Measurements from ENCODE around the gene PET100.
A peak's percentile ranks its signal among the peaks of the same experiment; 100 is the strongest.

PET100 gene

DNA sequence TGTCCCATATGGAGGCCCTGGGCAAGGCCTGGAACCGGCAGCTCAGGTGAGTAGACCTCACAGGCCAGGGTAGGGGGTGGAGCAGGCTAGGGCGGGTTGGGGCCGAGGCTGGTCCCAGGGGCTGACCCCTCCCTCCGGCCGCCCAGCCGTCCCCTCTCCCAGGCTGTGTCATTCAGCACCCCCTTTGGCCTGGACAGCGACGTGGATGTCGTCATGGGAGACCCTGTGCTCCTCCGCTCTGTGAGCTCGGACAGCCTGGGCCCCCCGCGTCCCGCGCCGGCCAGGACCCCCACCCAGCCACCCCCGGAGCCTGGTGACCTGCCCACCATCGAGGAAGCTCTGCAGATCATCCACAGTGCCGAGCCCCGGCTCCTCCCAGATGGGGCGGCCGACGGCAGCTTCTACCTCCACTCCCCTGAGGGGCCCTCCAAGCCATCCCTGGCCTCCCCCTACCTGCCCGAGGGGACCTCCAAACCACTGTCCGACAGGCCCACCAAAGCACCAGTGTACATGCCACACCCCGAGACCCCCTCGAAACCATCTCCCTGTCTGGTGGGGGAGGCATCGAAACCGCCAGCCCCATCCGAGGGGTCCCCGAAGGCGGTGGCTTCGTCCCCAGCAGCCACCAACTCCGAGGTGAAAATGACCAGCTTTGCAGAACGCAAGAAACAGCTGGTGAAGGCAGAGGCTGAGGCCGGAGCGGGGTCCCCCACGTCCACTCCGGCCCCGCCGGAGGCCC is 17.9 kb upstream of the PET100 start:
- H3K4me3 ChIP-seq = no peak overlapping the region
- H3K27ac ChIP-seq = no peak overlapping the region

- Histone ChIP-seq H3K4me3 (no peak overlapping the region), H3K27ac (no peak overlapping the region)
These were observed 17.0 kb upstream of the PET100 start for GRCh38 chr19:7612282-7613274.

- Histone ChIP-seq H3K27ac (no peak overlapping the region), H3K4me3 (no peak overlapping the region)
These were observed 14.5 kb upstream of the PET100 start for GRCh38 chr19:7614859-7615741.

- Histone ChIP-seq H3K4me3 (no peak overlapping the region), H3K27ac (no peak overlapping the region)
These were observed 12.4 kb upstream of the PET100 start for GRCh38 chr19:7617172-7617571.

DNA sequence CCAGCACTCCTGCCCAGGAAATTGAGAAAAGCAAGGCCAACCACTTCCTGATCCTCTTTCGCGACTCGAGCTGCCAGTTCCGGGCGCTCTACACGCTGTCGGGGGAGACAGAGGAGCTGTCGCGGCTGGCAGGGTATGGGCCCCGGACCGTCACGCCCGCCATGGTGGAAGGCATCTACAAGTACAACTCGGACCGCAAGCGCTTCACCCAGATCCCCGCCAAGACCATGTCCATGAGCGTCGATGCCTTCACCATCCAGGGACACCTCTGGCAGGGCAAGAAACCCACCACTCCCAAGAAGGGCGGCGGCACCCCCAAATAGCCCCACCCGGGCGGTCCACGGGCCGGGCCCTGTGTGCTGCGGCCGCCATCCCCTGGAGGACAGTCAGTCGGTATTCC is 11.9 kb upstream of the PET100 start:
- H3K4me3 ChIP-seq = no peak overlapping the region
- peak overlapping the region in 4 of 21 experiments; percentile 1 to 41 (median 4) for H3K27ac ChIP-seq

DNA sequence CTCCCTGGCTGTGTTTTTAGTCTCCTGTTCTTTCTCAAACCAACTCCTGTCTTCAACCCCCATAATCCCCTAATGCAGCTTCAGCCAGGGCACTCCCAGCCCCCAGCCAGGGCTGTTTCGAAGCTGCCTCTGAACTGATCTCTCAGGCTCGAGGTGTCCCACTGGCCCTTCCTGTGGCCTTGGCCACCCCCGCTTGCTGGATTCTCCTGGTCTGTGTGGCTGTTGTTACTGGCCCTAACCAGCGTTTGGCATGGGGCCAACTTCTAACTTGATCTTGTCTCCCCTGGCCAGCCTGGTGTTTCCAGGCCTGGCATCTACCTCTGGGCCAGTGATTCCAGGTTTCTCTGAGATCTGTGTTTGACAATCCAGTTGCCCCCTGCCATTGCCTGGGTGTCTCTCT is 11.2 kb upstream of the PET100 start:
- Histone ChIP-seq H3K4me3 (no peak overlapping the region), H3K27ac (peak overlapping the region in 9 of 21 experiments; percentile 1 to 65 (median 41))

- Histone ChIP-seq H3K4me3 (no peak overlapping the region), H3K27ac (peak overlapping the region in 11 of 21 experiments; percentile 18 to 67 (median 46))
These were observed 10.7 kb upstream of the PET100 start for GRCh38 chr19:7618771-7619510.

DNA sequence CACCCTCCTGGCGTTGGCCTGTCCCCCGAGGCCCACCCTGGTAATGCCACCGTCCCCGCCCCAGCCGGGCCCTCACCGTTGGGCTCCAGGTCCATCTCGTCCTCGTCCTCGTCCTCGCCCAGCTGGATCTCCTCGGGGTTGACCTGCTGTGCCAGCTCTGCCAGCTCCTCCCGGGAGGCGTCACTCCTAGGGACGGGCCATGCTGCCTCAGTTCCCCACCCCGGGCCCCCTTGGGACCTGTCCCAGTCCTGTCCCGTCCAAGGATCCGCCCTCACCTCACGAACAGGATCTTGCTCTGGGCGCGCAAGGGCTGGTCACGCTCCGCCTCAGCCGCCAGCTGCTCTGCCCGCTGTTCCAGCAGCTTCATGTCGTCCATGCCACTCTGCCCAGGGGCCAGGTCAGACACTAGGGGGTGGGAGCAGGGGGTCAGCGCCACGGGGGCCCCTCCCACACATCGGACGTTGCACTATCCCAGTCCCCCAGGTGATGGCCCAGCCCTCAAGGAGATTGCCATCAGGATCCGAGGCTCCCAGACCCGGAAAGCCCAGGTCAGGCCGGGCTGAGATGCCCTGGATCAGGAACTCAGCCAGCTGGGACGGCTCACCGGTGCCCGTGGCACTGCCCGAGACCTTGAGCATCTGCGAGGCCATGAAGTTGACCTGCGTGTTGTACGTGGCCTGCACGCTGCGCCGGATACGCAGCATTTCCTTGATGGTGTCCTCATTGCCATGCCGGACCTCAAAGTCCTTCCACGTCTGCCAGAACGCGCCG is 9.7 kb upstream of the PET100 start:
- H3K27ac ChIP-seq = peak overlapping the region in 6 of 21 experiments; percentile 25 to 67 (median 48)
- no peak overlapping the region for H3K4me3 ChIP-seq

DNA sequence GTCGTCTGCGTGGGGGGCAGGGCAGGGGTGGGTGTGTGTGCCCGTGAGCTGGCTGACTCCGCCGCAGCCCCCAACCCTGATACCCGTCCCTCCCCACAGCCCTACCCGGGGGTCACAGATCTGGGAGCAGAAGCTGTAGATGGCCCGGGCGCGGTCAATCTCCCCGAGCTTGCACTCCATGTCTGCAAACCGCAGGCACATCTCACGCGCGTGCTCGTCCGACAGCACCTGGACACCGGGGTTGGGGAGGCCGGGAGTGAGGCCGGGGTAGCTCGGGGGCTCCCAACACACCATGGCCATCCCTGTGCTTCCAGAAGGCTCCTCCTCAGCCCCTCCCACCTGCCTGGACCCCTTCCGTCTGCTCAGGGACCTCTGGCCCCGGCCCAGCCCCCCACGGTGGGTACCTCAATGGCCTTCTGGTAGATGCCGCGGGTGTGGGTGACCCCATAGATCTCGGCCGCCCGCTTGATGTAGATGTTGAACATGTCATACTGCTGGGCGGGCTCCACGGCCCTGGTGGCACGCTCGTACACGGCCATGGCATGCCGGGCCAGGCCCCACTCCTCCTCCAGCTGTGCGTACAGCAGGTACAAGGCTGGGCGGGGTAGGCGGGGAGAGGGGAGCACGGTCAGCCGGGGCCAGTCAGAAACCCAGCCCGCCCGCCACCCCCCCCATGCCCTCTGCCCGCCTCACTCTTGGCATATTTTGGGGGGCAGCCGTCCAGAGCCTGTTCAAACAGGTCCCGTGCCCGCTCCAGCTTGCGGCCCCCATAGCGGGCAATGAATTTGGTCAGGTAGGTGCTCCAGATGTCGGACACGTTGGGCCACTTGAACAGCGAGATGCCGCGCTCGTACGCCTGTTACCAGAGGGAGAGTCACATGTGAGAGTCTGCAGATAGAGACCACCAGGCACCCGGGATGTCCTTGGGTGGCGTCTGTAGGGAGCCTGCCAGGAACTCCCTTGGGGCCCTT is 8.9 kb upstream of the PET100 start:
- peak overlapping the region in 2 of 21 experiments; percentile 46 to 65 for H3K27ac ChIP-seq

DNA sequence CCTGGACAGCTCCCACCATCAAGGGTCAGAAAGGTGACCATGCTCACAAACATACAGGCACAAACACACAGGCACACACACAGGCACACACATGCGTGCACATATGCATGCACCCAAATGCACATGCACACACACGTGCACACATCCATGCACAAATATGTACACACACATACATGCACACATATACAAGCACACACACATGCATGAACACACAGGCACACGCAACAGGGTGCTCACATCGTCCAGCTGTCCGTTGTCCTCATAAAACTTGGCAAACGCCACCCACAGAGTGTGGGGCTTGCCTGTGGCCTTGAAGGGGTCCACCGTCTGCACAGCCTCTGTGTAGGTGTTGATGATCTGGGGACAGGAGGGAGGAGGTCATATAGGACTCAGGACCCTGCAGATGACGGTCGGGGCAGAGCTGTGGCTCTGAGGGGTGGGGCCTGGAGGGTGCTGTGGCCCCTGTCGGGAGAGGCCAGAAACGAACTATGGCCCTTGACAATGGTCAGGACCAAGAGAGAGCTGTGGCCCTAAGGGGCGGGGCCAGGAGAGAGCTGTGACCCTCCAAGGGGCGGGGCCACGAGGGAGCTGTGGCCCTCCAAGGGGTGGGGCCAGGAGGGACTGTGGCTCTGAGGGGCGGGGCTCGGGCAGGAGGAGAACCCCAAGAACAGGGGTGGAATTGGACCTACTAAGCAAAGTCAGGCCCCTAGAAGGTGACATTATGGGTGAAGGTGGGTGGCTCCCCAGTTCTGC is 6.5 kb upstream of the PET100 start:
- Histone ChIP-seq H3K4me3 (no peak overlapping the region), H3K27ac (no peak overlapping the region)

More for the DNA sequence above, 8.9 kb upstream of the PET100 start:
- no peak overlapping the region for H3K4me3 ChIP-seq

DNA sequence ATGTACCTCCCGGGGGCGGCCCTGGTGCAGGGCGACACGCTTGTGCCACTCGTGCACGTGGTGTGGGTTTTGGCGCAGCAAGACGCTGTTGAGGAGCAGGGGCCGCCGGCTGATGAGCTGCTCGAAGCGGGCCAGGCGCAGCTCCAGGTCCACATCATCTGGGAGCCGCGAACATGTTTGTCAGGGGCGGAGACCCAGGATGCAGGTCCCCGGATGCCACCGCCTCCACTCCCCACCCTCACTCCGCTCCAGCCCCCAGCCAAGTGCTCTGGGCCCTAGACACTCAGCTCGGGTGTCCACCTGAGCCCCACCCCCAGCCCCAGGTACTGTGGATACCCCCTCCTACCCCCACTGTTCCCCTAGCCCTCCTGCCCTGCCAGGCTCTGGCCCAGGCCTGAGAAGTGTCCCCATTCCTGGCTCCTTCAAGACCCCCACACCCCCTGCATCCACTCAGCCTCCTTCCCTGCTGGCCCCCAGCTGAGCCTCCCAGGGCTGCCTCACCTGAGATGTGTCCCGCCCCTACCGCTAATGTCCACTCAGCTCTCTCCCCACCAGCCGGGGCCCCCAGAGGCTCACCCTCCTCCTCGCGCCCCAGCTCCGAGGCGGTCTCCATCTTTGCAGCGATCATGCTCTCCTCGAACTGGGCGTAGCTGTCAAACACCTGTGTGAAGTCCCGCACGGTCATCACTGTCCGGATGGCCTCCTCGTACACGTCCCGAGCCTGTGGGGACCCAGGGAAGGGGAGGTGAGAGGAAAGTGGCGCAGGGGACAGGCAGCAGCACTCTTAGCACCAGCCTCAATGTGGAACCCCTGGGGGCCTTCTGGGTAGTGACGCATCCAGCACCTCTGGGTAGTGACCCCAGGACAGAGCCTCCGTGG is 5.6 kb upstream of the PET100 start:
- Histone ChIP-seq H3K4me3 (no peak overlapping the region), H3K27ac (no peak overlapping the region)

DNA sequence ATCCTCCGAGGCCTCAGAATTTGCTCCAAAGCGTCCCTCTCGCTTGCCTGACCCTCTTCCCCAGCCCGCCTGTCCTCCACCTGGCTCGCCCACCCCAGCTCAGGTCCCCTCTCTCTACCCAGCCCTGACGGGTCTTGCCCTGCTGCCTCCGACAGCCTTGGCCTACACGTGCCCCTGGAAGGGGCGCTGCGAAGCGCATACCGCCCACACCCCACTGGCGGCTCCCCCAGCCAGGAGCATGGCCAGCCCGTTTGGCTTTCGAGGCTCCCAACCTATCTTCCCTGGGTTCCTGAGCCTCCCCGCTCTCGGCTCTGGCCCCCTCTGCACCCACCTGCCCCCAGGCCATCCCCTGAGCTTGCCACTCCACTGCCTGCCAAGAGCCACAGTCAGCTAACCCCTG is 4.8 kb upstream of the PET100 start:
- Histone ChIP-seq H3K27ac (no peak overlapping the region), H3K4me3 (no peak overlapping the region)

GRCh38 chr19:7625763-7626372 is 3.7 kb upstream of the PET100 start:
- no peak overlapping the region for H3K27ac ChIP-seq
- H3K4me3 ChIP-seq = no peak overlapping the region

- no peak overlapping the region for H3K4me3 ChIP-seq
These were observed 2.4 kb upstream of the PET100 start for GRCh38 chr19:7627166-7627565.

More at GRCh38 chr19:7627166-7627565, 2.4 kb upstream of the PET100 start:
- no peak overlapping the region for H3K27ac ChIP-seq

All from skin epidermis (tissue), 12 donors.